HepG2 (cell line): ENCODE measurements around the gene C5. TPM values are rescaled to one million over a fixed set of nuclear protein-coding genes. Genes with fewer than 3 reads are reported as not detected.
A peak's percentile ranks its signal among the peaks of the same experiment; 100 is the strongest.

Source experiments
- BRF2 ChIP-seq: sonication (generic); formaldehyde crosslinking; IDR thresholded peaks from 2 replicates; pipeline ENCODE4 v1.8.1; 2022; ENCODE audit warnings: mild to moderate bottlenecking, missing genetic modification reagents
- GLMP ChIP-seq: sonication (generic); formaldehyde crosslinking; IDR thresholded peaks from 2 replicates; pipeline ENCODE4 v1.9.0; 2021; ENCODE audit warnings: missing genetic modification reagents, mild to moderate bottlenecking, borderline replicate concordance
- HDAC2 ChIP-seq: sonication (generic); formaldehyde crosslinking; IDR thresholded peaks from 2 replicates; pipeline ENCODE4 v1.4.0; 2020; ENCODE audit warnings: missing genetic modification reagents
- HOXA7 ChIP-seq: sonication (generic); formaldehyde crosslinking; IDR thresholded peaks from 2 replicates; pipeline ENCODE4 v1.8.1; 2022; ENCODE audit warnings: mild to moderate bottlenecking, missing genetic modification reagents, moderate library complexity
- KLF15 ChIP-seq: sonication (generic); formaldehyde crosslinking; IDR thresholded peaks from 2 replicates; pipeline ENCODE4 v1.8.1; 2023; ENCODE audit warnings: borderline replicate concordance, mild to moderate bottlenecking, inconsistent platforms, missing genetic modification reagents, mixed read lengths
- MED13 ChIP-seq: sonication (generic); formaldehyde crosslinking; IDR thresholded peaks from 2 replicates; pipeline ENCODE4 v1.5.0; 2020; ENCODE audit warnings: missing genetic modification reagents
- MXI1 ChIP-seq: IDR thresholded peaks from 3 replicates; pipeline ENCODE4 v1.6.1; 2012; ENCODE audit warnings: low read depth, low read length, inconsistent platforms, borderline replicate concordance
- PBX3 ChIP-seq: sonication (generic); formaldehyde crosslinking; IDR thresholded peaks from 2 replicates; pipeline ENCODE4 v1.8.1; 2023; ENCODE audit warnings: missing genetic modification reagents, inconsistent platforms, borderline replicate concordance
- PTBP1 ChIP-seq: fragments of 200-400 bp; formaldehyde crosslinking; IDR thresholded peaks from 2 replicates; pipeline ENCODE4 v1.6.1; 2018; ENCODE audit warnings: low read length, low read depth; ENCODE audit not compliant: poor library complexity, severe bottlenecking
- REL ChIP-seq: sonication (generic); formaldehyde crosslinking; conservative IDR thresholded peaks from 2 replicates; pipeline ENCODE4 v1.8.0; 2022; ENCODE audit warnings: mild to moderate bottlenecking, missing genetic modification reagents, moderate library complexity
- REST ChIP-seq, 2 experiments: IDR thresholded peaks; 2 replicates each; pipeline ENCODE4 v1.6.1; 2011 to 2012; ENCODE audit warnings: low read length in 2 of 2, borderline replicate concordance in 1 of 2, low read depth in 1 of 2, mild to moderate bottlenecking in 1 of 2, moderate library complexity in 1 of 2
- SP1 ChIP-seq, 2 experiments: fragments of 450-650 bp in 1 of 2; sonication (generic) in 1 of 2; formaldehyde crosslinking in 1 of 2; IDR thresholded peaks; 2 replicates each; pipeline versions ENCODE4 v1.4.0 to v1.6.1; 2016 to 2020; ENCODE audit warnings: missing genetic modification reagents in 1 of 2
- ZMAT3 ChIP-seq: sonication (generic); formaldehyde crosslinking; conservative IDR thresholded peaks from 2 replicates; pipeline ENCODE4 v1.7.0; 2021; ENCODE audit warnings: missing genetic modification reagents
- ZNF30 ChIP-seq: sonication (generic); formaldehyde crosslinking; IDR thresholded peaks from 2 replicates; pipeline ENCODE4 v1.5.0; 2020; ENCODE audit warnings: mild to moderate bottlenecking, missing genetic modification reagents
- ZNF703 ChIP-seq: sonication (generic); formaldehyde crosslinking; IDR thresholded peaks from 2 replicates; pipeline ENCODE4 v1.5.1; 2020; ENCODE audit warnings: missing genetic modification reagents, mild to moderate bottlenecking, moderate library complexity, borderline replicate concordance
- ZSCAN29 ChIP-seq: sonication (generic); formaldehyde crosslinking; conservative IDR thresholded peaks from 2 replicates; pipeline ENCODE4 v1.4.0; 2020; ENCODE audit warnings: mild to moderate bottlenecking, missing genetic modification reagents
- polyA plus RNA-seq, 8 experiments: library from polyadenylated mRNA; depleted of rRNA in 3 of 8; stranded (reverse) in 7 of 8; unstranded in 1 of 8; fragments of >200 nt; fragmentation: Illumina TruSeq in 4 of 8; extraction: Trizol in 4 of 8; gene quantifications; 2 replicates each; pipeline versions ENCODE4 v1.2.1 to v1.2.3, GENCODE V29; 2011 to 2016; ENCODE audit warnings: low read depth in 4 of 8, missing spikeins in 1 of 8, mixed read lengths in 1 of 8; ENCODE audit not compliant: insufficient read depth in 1 of 8
- total RNA-seq, 5 experiments: library from RNA; depleted of rRNA; stranded (reverse); fragments of >200 nt; fragmentation: Illumina TruSeq; extraction: Trizol; gene quantifications; 2 replicates each; pipeline ENCODE4 v1.2.3, GENCODE V29; 2016; ENCODE audit warnings: low read depth in 1 of 5
- TF ChIP-seq, protein P1 (sequence below): sonication (generic); formaldehyde crosslinking; IDR thresholded peaks from 2 replicates; pipeline ENCODE4 v1.5.1; 2020; ENCODE audit warnings: mild to moderate bottlenecking, moderate library complexity, missing genetic modification reagents
- TF ChIP-seq, protein P2 (sequence below): sonication (generic); formaldehyde crosslinking; IDR thresholded peaks from 2 replicates; pipeline ENCODE4 v1.4.0; 2020; ENCODE audit warnings: missing genetic modification reagents, borderline replicate concordance

Gene C5
- total and polyA plus RNA-seq, 2 of the 13 experiments (the other 11 are each of a cell fraction or from before 2014, with no cell fraction given), result 57.6 to 192 TPM

- TF ChIP-seq REST (IDR thresholded peaks at IDR 0.05; ENCODE audit: borderline replicate concordance in 1 of 2, low read depth in 1 of 2, low read length in 2 of 2) (no peak), HDAC2 (no peak), PBX3 (no peak), ZSCAN29 (CRISPR knock-in tag) (no peak), ZNF703 (CRISPR knock-in tag) (no peak), ZNF30 (CRISPR knock-in tag) (no peak), HOXA7 (no peak), PTBP1 (no peak), SP1 (IDR thresholded peaks at IDR 0.05) (no peak), SP1 (CRISPR knock-in tag; IDR thresholded peaks at IDR 0.05) (no peak), MXI1 (no peak), ZMAT3 (CRISPR knock-in tag) (no peak), KLF15 (CRISPR knock-in tag) (no peak), REL (CRISPR knock-in tag) (no peak), BRF2 (no peak), GLMP (CRISPR knock-in tag) (no peak), MED13 (CRISPR knock-in tag) (no peak)
- TF ChIP-seq, protein P1, sequence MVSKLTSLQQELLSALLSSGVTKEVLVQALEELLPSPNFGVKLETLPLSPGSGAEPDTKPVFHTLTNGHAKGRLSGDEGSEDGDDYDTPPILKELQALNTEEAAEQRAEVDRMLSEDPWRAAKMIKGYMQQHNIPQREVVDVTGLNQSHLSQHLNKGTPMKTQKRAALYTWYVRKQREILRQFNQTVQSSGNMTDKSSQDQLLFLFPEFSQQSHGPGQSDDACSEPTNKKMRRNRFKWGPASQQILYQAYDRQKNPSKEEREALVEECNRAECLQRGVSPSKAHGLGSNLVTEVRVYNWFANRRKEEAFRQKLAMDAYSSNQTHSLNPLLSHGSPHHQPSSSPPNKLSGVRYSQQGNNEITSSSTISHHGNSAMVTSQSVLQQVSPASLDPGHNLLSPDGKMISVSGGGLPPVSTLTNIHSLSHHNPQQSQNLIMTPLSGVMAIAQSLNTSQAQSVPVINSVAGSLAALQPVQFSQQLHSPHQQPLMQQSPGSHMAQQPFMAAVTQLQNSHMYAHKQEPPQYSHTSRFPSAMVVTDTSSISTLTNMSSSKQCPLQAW (CRISPR knock-in tag), result peak; percentile 31; the same call in 1 of the 2 replicates
- TF ChIP-seq, protein P2, sequence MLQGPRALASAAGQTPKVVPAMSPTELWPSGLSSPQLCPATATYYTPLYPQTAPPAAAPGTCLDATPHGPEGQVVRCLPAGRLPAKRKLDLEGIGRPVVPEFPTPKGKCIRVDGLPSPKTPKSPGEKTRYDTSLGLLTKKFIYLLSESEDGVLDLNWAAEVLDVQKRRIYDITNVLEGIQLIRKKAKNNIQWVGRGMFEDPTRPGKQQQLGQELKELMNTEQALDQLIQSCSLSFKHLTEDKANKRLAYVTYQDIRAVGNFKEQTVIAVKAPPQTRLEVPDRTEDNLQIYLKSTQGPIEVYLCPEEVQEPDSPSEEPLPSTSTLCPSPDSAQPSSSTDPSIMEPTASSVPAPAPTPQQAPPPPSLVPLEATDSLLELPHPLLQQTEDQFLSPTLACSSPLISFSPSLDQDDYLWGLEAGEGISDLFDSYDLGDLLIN (CRISPR knock-in tag), result no peak
Measured at GRCh38 chr9:121029469-121029868, 20.6 kb downstream of the C5 start (continued).
